DMS79 treated with DMSO at 0.1 percent for 48 hours (cell line): Measurements from ENCODE around the gene DBX1.
"Not testable (repeated sequence)": the region's sequence is repeated elsewhere in the genome, so short reads cannot be mapped to it uniquely, and the experiment has no call there.

Source experiments
- DNase-seq: peaks from one replicate; lab custom pipeline; 2025; lab: John Stamatoyannopoulos, UW

The DBX1 gene

GRCh38 chr11:20160425-20161229 is at the start of gene DBX1:
Gene DBX1 (minus strand): TSS chr11:20160475. CDS start chr11:20160324, 151 bp downstream.
- no peak for DNase-seq

- DNase-seq, result no peak
These were observed 48.4 kb upstream of the DBX1 start for GRCh38 chr11:20208622-20209111.

- DNase-seq, result no peak
These were observed 47.7 kb upstream of the DBX1 start for GRCh38 chr11:20207781-20208621.

GRCh38 chr11:20205807-20206206 is 45.5 kb upstream of the DBX1 start:
- no peak for DNase-seq

- no peak for DNase-seq
These were observed 44.4 kb upstream of the DBX1 start for GRCh38 chr11:20204681-20205080.

- no peak for DNase-seq
These were observed 43.6 kb upstream of the DBX1 start for GRCh38 chr11:20203831-20204230.

- no peak for DNase-seq
These were observed 41.0 kb upstream of the DBX1 start for GRCh38 chr11:20201231-20201630.

GRCh38 chr11:20200331-20200955 is 40.2 kb upstream of the DBX1 start:
- DNase-seq, result not testable (repeated sequence)

GRCh38 chr11:20197881-20198280 is 37.6 kb upstream of the DBX1 start:
- DNase-seq, result no peak

- no peak for DNase-seq
These were observed 34.2 kb upstream of the DBX1 start for GRCh38 chr11:20194470-20194869.

- DNase-seq, result no peak
These were observed 33.0 kb upstream of the DBX1 start for GRCh38 chr11:20193307-20193706.

- DNase-seq, result no peak
These were observed 32.4 kb upstream of the DBX1 start for GRCh38 chr11:20192641-20193040.

GRCh38 chr11:20192151-20192550 is 31.9 kb upstream of the DBX1 start:
- DNase-seq, result no peak

- DNase-seq, result no peak
These were observed 18.7 kb upstream of the DBX1 start for GRCh38 chr11:20178976-20179375.

GRCh38 chr11:20177136-20177535 is 16.9 kb upstream of the DBX1 start:
- no peak for DNase-seq

- no peak for DNase-seq
These were observed 12.6 kb upstream of the DBX1 start for GRCh38 chr11:20172721-20173447.

GRCh38 chr11:20163783-20164481 is 3.7 kb upstream of the DBX1 start:
- DNase-seq, result no peak

GRCh38 chr11:20162824-20163782 is 2.8 kb upstream of the DBX1 start:
- peak; percentile 52 for DNase-seq

- DNase-seq, result no peak
These were observed 1.9 kb upstream of the DBX1 start for GRCh38 chr11:20161923-20162744.
